OCI-LY7 (cell line): ENCODE measurements around the gene GOLGA5.

ENCODE experiments used
- EZH2phosphoT487 ChIP-seq: fragments of 200-600 bp; sonication (generic); IDR thresholded peaks from 2 replicates; pipeline ENCODE4 v1.6.1; 2018; ENCODE audit warnings: low read depth, borderline replicate concordance, mild to moderate bottlenecking, mixed run types, antibody characterized with exemption, low read length, moderate library complexity, mixed read lengths
- TF ChIP-seq, protein P1 (sequence below): fragments of 200-600 bp; sonication (generic); conservative IDR thresholded peaks from 2 replicates; pipeline ENCODE4 v1.5.1; 2014; ENCODE audit warnings: mild to moderate bottlenecking, antibody characterized with exemption, low read length, moderate library complexity, mixed read lengths

DNA sequence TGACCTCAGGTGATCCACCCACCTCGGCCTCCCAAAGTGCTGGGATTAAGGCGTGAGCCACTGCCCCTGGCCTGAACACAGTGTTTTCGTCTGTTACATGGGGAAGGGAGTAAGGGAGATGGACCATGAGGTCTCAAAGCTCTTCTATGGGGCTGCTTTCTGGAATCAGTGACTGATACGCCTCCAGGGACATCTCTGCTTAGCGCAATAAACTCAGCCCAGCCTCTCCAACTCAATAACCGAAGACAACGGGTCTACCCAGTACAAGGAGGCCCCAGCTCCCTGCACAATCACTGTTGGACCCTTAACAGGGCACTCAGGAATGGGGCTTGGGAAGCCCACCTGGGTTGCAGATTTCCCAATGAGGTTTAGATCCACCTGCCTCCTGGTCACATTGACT, 86.2 kb downstream of the GOLGA5 start:
- TF ChIP-seq EZH2phosphoT487, result no peak
- TF ChIP-seq, protein P1, sequence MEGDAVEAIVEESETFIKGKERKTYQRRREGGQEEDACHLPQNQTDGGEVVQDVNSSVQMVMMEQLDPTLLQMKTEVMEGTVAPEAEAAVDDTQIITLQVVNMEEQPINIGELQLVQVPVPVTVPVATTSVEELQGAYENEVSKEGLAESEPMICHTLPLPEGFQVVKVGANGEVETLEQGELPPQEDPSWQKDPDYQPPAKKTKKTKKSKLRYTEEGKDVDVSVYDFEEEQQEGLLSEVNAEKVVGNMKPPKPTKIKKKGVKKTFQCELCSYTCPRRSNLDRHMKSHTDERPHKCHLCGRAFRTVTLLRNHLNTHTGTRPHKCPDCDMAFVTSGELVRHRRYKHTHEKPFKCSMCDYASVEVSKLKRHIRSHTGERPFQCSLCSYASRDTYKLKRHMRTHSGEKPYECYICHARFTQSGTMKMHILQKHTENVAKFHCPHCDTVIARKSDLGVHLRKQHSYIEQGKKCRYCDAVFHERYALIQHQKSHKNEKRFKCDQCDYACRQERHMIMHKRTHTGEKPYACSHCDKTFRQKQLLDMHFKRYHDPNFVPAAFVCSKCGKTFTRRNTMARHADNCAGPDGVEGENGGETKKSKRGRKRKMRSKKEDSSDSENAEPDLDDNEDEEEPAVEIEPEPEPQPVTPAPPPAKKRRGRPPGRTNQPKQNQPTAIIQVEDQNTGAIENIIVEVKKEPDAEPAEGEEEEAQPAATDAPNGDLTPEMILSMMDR, result no peak
